Panc1 (cell line): ENCODE measurements around the gene PTPRCAP. TPM values are rescaled to one million over a fixed set of nuclear protein-coding genes. Genes with fewer than 3 reads are reported as not detected.

Source experiments
- ATAC-seq: fragments of 200-7000 bp; cut with Tn5 transposase; 2 replicates; pipeline ENCODE4 v1.9.1; 2020; ENCODE audit warnings: mild to moderate bottlenecking, moderate library complexity
- BruUV-seq: library from RNA; stranded (reverse); fragments of 400-500 nt; replicated peaks from 2 replicates; lab custom pipeline; 2021; lab: Mats Ljungman, UMichigan
- CTCF ChIA-PET: fragments of 300-600 bp; sonication (Branson Sonifier 250); formaldehyde crosslinking; loops from one replicate; lab custom pipeline; 2022; ENCODE audit warnings: antibody characterized with exemption; lab: Charles Lee
- POLR2A ChIA-PET: fragments of 300-600 bp; sonication (Branson Sonifier 250); formaldehyde crosslinking; loops from one replicate; lab custom pipeline; 2022; ENCODE audit warnings: antibody characterized with exemption; lab: Charles Lee
- DNase-seq: peaks from one replicate; pipeline ENCODE4 v3.0.0-alpha.2; 2010; ENCODE audit warnings: low read depth, low spot score
- H3K27ac ChIP-seq: 2 replicates; pipeline ENCODE4 v1.5.1; 2011; ENCODE audit warnings: mild to moderate bottlenecking, low read length, inconsistent platforms
- H3K27me3 ChIP-seq: fragments of 200-500 bp; sonication (Bioruptor generic); 2 replicates; pipeline ENCODE4 v1.6.0; 2014; ENCODE audit warnings: low read length, inconsistent platforms; ENCODE audit not compliant: control insufficient read depth, insufficient read depth
- H3K36me3 ChIP-seq: fragments of 200-500 bp; sonication (Bioruptor generic); 2 replicates; pipeline ENCODE4 v1.5.1; 2014; ENCODE audit warnings: inconsistent platforms, mild to moderate bottlenecking, low read length, moderate library complexity; ENCODE audit not compliant: control insufficient read depth, insufficient read depth
- H3K4me1 ChIP-seq: 2 replicates; pipeline ENCODE4 v1.5.1; 2011; ENCODE audit warnings: inconsistent platforms, mild to moderate bottlenecking, low read length, moderate library complexity; ENCODE audit not compliant: control insufficient read depth, insufficient read depth
- H3K4me3 ChIP-seq, 2 experiments: 2 replicates each; pipeline ENCODE4 v1.5.1; 2011 to 2012; ENCODE audit warnings: low read depth in 2 of 2, low read length in 2 of 2, mild to moderate bottlenecking in 2 of 2, inconsistent platforms in 1 of 2, moderate library complexity in 1 of 2
- H3K9me3 ChIP-seq: fragments of 200-500 bp; sonication (Bioruptor generic); 2 replicates; pipeline ENCODE4 v1.5.1; 2014; ENCODE audit warnings: low read depth, mild to moderate bottlenecking, inconsistent platforms, low read length, moderate library complexity; ENCODE audit not compliant: control insufficient read depth, insufficient read depth
- POLR2AphosphoS5 ChIP-seq: IDR thresholded peaks from 2 replicates; pipeline ENCODE4 v1.6.1; 2012; ENCODE audit warnings: mild to moderate bottlenecking, low read depth, low read length, moderate library complexity
- SIN3A ChIP-seq: IDR thresholded peaks from 2 replicates; pipeline ENCODE4 v1.6.1; 2012; ENCODE audit warnings: low read depth, mild to moderate bottlenecking, low read length, moderate library complexity, borderline replicate concordance; ENCODE audit not compliant: insufficient read depth
- TCF7L2 ChIP-seq: IDR thresholded peaks from 2 replicates; pipeline ENCODE4 v1.6.1; 2011; ENCODE audit warnings: mild to moderate bottlenecking, low read depth, low read length, inconsistent platforms
- in situ Hi-C: cut with HindIII; loops from 2 replicates; pipeline ENCODE4 v1.10.0; 2016; ENCODE audit warnings: low sequenced_read_pairs, low pct_unique_long_range_greater_than_20kb
- intact Hi-C: fragments of 100-400 bp; cut with micrococcal nuclease; formaldehyde crosslinking; loops from one replicate; pipeline ENCODE4 v1.10.0; 2022; ENCODE audit not compliant: unreplicated experiment
- total RNA-seq: library from RNA; stranded (reverse); gene quantifications from one replicate; pipeline ENCODE4 v1.2.1, GENCODE V29; 2021; ENCODE audit not compliant: unreplicated experiment
- TF ChIP-seq, protein P1 (sequence below), 2 experiments: IDR thresholded peaks; 2 replicates each; pipeline ENCODE4 v1.6.1; 2011 to 2012; ENCODE audit warnings: low read depth in 2 of 2, control low read depth in 1 of 2, low read length in 1 of 2, mild to moderate bottlenecking in 1 of 2, moderate library complexity in 1 of 2; ENCODE audit not compliant: insufficient read depth in 1 of 2
- TF ChIP-seq, protein P2 (sequence below): fragments of 450-650 bp; IDR thresholded peaks from 2 replicates; pipeline ENCODE4 v1.5.1; 2017; ENCODE audit warnings: mild to moderate bottlenecking

PTPRCAP gene
- total RNA-seq, 1 experiment from 2014 or later, result 0.82 TPM

DNA sequence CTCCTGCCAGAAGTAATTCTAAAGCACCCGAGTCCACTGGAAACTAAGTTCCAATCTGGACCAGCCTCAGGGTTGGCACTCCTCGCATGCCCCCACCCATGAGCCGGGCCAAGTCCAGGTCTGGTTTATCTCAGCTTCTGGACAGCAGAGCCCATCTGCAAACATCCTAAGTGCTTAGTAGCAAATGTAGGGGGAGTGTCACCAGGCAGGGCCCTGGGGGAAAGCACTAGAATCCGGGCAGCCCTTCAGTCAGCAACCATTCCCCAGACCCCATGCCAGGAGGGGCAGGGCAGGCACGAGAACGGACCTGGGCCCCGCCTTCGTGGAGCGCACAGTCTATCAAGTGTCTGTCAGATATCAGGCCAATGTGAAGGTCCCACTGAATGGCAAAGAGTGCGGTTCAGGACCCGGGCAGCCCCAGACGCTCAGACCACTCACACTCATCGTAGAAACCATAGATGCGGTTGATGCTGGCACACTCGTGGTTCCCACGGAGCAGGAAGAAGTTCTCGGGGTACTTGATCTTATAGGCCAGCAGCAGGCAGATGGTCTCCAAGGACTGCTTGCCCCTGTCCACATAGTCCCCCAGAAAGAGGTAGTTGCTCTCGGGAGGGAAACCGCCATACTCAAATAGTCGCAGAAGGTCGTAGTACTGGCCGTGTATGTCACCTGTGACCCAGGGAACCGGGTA, 37.1 kb downstream of the PTPRCAP start:
- intact Hi-C loops, result no loop called here
- no peaks in the 10 kb centered on the region for H3K9me3 ChIP-seq
- in situ Hi-C loops, result no loop called here
- peak overlapping the region; percentile 84 to 96 for H3K4me3 ChIP-seq
- CTCF ChIA-PET, result interaction anchor here (1.1 to 1.4 kb wide), 3 partner anchors 24 to 55 kb away, joined by 3 to 6 read pairs (median 3); no protein-coding TSS in a partner anchor
- peak overlapping the region; percentile 88 for H3K27ac ChIP-seq
- BruUV-seq, result no TSS peak
- TF ChIP-seq SIN3A, result no peak
- TF ChIP-seq TCF7L2, result no peak
- TF ChIP-seq, protein P1, sequence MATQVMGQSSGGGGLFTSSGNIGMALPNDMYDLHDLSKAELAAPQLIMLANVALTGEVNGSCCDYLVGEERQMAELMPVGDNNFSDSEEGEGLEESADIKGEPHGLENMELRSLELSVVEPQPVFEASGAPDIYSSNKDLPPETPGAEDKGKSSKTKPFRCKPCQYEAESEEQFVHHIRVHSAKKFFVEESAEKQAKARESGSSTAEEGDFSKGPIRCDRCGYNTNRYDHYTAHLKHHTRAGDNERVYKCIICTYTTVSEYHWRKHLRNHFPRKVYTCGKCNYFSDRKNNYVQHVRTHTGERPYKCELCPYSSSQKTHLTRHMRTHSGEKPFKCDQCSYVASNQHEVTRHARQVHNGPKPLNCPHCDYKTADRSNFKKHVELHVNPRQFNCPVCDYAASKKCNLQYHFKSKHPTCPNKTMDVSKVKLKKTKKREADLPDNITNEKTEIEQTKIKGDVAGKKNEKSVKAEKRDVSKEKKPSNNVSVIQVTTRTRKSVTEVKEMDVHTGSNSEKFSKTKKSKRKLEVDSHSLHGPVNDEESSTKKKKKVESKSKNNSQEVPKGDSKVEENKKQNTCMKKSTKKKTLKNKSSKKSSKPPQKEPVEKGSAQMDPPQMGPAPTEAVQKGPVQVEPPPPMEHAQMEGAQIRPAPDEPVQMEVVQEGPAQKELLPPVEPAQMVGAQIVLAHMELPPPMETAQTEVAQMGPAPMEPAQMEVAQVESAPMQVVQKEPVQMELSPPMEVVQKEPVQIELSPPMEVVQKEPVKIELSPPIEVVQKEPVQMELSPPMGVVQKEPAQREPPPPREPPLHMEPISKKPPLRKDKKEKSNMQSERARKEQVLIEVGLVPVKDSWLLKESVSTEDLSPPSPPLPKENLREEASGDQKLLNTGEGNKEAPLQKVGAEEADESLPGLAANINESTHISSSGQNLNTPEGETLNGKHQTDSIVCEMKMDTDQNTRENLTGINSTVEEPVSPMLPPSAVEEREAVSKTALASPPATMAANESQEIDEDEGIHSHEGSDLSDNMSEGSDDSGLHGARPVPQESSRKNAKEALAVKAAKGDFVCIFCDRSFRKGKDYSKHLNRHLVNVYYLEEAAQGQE (IDR thresholded peaks at IDR 0.05; ENCODE audit: insufficient read depth in 1 of 2, low read depth in 2 of 2, low read length in 1 of 2), result no peak
- TF ChIP-seq, protein P2, sequence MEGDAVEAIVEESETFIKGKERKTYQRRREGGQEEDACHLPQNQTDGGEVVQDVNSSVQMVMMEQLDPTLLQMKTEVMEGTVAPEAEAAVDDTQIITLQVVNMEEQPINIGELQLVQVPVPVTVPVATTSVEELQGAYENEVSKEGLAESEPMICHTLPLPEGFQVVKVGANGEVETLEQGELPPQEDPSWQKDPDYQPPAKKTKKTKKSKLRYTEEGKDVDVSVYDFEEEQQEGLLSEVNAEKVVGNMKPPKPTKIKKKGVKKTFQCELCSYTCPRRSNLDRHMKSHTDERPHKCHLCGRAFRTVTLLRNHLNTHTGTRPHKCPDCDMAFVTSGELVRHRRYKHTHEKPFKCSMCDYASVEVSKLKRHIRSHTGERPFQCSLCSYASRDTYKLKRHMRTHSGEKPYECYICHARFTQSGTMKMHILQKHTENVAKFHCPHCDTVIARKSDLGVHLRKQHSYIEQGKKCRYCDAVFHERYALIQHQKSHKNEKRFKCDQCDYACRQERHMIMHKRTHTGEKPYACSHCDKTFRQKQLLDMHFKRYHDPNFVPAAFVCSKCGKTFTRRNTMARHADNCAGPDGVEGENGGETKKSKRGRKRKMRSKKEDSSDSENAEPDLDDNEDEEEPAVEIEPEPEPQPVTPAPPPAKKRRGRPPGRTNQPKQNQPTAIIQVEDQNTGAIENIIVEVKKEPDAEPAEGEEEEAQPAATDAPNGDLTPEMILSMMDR, result no peak
- TF ChIP-seq POLR2AphosphoS5, result no peak
- DNase-seq (no peak), ATAC-seq (no peak)
- peaks cover 7% of the 10 kb centered on the region for H3K36me3 ChIP-seq
- peaks cover 38% of the 10 kb centered on the region for H3K4me1 ChIP-seq
- POLR2A ChIA-PET, result interaction anchor here (0.5 to 1.7 kb wide), 3 partner anchors 11 to 106 kb away, joined by 3 to 9 read pairs (median 4); no protein-coding TSS in a partner anchor
- H3K27me3 ChIP-seq, result no peaks in the 10 kb centered on the region

DNA sequence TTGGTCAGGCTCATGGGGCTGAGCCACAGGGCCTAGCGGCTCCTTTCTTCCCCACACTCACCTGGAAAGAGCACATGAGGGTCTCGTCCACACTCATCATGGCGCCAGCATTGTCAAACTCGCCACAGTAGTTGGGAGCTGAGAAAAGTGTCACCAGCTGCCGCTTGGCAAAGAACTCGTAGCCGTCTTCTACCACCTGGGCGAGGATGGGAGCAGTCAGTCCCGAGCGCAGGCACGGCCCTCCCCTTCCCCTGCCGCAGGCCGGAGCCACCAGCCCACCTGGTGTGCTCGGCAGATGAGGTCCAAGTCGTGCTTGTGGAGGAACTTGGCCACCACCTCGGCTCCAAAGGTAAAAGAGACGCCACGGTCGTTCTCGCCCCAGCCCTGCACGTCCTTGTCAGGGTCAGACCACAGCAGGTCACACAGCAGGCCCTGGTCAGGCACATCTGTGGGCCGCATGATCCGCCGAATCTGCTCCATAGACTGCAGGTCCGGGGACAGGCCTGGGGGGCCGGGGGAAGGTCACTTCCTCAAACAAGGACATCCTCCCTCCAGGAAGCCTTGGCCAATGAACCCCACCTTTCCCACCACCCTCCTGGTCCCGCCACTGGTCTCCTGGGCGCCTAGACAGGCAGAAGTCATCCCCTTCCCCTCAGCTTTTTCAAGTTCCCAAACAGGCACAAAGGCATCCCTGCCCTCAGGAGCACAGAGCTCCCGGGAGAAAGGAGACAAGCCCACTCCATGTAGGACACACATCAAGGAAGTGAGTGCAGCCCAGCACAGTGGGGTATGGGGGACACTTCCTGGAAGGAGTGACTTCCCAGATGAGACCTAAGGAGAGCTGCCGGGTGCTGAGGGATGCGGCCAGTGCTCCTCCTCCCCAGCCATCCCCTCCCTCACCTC, 38.6 kb downstream of the PTPRCAP start:
- no peaks in the 10 kb centered on the region for H3K27me3 ChIP-seq
- intact Hi-C loops, result no loop called here
- peaks cover 38% of the 10 kb centered on the region for H3K4me1 ChIP-seq
- H3K9me3 ChIP-seq, result no peaks in the 10 kb centered on the region
- TF ChIP-seq POLR2AphosphoS5, result peak; percentile 53
- TF ChIP-seq, protein P1 (IDR thresholded peaks at IDR 0.05; ENCODE audit: insufficient read depth in 1 of 2, low read depth in 2 of 2, low read length in 1 of 2), result no peak
- CTCF ChIA-PET, result no interaction called here
- POLR2A ChIA-PET, result no interaction called here
- H3K4me3 ChIP-seq, result 0 out of 4 replicates have a peak overlapping the region, but pooled peaks of 1 of the 2 experiments have one; percentile 4
- no peak for ATAC-seq
- no peak for DNase-seq
- H3K27ac ChIP-seq, result peak overlapping the region; percentile 48
- H3K36me3 ChIP-seq, result peaks cover 7% of the 10 kb centered on the region
- no TSS peak for BruUV-seq
- in situ Hi-C loops, result no loop called here
